Activated CD4-positive, alpha-beta T cell treated with anti-CD3 and anti-CD28 coated beads, Interleukin-2, Interleukin-6, amounts not matched to agents 100 ng/mL and 50 ng/mL, durations not matched to agents 16 hours and 8 hours (primary cell): ENCODE measurements around the gene MKI67.

Source experiments
- DNase-seq: peaks from one replicate; pipeline ENCODE4 v3.0.0-alpha.2; 2020

Gene MKI67

GRCh38 chr10:128049226-128050120, 76.8 kb downstream of the MKI67 start:
- no peak for DNase-seq

- DNase-seq = no peak
These were observed 77.4 kb downstream of the MKI67 start for GRCh38 chr10:128048819-128049210.

- DNase-seq = peak; percentile 71
These were observed 78.0 kb downstream of the MKI67 start for GRCh38 chr10:128047991-128048818.

DNA sequence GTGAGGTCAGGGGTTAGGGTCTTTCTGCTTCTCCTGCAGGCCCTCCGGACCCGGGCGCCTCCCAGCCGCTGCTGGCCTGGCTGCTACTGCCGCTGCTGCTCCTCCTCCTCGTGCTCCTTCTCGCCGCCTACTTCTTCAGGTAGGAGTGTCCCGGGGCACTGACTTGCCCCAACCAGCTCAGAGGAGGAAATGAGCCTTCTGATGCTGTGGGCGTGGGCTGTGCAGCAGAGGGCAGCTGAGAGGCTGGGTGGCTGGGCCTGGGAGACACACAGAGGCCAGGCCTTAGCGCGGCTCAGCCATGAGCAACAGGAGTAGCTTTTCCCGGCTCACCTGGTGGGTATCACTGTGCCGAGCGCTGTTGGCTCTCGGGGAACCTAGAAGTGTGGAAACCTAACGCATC, 78.9 kb downstream of the MKI67 start:
- peak; percentile 94 for DNase-seq

- DNase-seq = no peak
These were observed 79.3 kb downstream of the MKI67 start for GRCh38 chr10:128046953-128047290.
